ENCODE data around the gene HSBP1.

DNA sequence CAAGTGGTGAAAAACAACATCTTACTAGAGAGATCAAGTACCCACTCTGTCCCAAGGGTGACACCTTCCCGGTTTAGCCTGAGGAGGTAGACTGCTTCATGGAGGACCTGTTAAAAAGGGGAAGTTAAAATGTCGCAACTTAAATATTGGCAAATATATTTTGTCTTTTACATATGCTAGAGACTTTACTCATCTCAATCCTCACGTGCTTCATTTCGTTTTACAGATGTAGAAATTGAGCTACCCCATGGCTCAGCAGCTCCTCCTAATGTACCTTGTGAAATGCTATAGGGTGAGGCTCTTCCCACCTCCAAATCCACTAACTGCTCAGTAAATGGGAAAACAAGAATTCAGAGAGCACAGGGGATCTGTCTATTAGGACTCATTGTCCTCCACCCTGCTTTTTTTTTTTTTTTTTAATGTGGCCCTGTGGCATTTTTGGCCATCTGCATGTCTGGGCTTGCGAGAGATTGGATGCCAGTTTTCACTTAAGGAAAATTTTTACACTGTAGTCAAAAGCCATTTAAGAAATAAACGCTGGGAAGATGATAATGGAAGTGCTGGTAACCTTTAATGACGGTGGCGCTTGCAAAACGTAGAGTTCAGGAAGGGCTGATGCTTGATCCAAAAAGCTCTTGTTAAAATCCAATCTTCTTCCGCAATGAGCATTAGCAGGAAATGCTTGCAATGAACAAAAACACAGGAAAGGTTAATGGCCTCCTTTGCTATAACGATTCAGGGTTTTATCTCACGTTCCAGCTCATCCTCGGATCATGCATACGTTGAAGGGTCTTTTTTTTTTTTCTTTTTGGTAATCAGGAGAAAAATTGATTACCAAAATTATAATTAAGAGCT, 39.8 kb downstream of the HSBP1 start:
- TF ChIP-seq POLR2A (IDR thresholded peaks at IDR 0.05): no peak
- TF ChIP-seq, protein P1, sequence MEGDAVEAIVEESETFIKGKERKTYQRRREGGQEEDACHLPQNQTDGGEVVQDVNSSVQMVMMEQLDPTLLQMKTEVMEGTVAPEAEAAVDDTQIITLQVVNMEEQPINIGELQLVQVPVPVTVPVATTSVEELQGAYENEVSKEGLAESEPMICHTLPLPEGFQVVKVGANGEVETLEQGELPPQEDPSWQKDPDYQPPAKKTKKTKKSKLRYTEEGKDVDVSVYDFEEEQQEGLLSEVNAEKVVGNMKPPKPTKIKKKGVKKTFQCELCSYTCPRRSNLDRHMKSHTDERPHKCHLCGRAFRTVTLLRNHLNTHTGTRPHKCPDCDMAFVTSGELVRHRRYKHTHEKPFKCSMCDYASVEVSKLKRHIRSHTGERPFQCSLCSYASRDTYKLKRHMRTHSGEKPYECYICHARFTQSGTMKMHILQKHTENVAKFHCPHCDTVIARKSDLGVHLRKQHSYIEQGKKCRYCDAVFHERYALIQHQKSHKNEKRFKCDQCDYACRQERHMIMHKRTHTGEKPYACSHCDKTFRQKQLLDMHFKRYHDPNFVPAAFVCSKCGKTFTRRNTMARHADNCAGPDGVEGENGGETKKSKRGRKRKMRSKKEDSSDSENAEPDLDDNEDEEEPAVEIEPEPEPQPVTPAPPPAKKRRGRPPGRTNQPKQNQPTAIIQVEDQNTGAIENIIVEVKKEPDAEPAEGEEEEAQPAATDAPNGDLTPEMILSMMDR (IDR thresholded peaks at IDR 0.05): no peak
